Neural crest cell (in vitro differentiated cells): ENCODE measurements around the gene SLC38A3. TPM values are rescaled to one million over a fixed set of nuclear protein-coding genes. Genes with fewer than 3 reads are reported as not detected.
A peak's percentile ranks its signal among the peaks of the same experiment; 100 is the strongest.

Experiments
- DNase-seq: peaks from one replicate; pipeline ENCODE4 v3.0.0; 2021; ENCODE audit warnings: low read depth, mixed read lengths, low spot score
- H3K27ac Mint-ChIP-seq: one replicate; pipeline ENCODE4 v1.8.0; 2021; ENCODE audit warnings: mild to moderate bottlenecking, mixed read lengths; ENCODE audit not compliant: unreplicated experiment
- H3K27me3 Mint-ChIP-seq: 2 replicates; pipeline ENCODE4 v1.8.0; 2021; ENCODE audit warnings: low read depth, mild to moderate bottlenecking, mixed read lengths
- H3K36me3 Mint-ChIP-seq: 2 replicates; pipeline ENCODE4 v1.8.0; 2021; ENCODE audit warnings: low read depth, mild to moderate bottlenecking, mixed read lengths
- H3K4me1 Mint-ChIP-seq: 2 replicates; pipeline ENCODE4 v1.8.0; 2021; ENCODE audit warnings: mixed read lengths
- H3K4me3 Mint-ChIP-seq: one replicate; pipeline ENCODE4 v1.8.0; 2021; ENCODE audit warnings: mild to moderate bottlenecking, mixed read lengths
- H3K9me3 Mint-ChIP-seq: 2 replicates; pipeline ENCODE4 v1.8.0; 2021; ENCODE audit warnings: mixed read lengths
- long read RNA-seq: library from polyadenylated mRNA; unstranded; transcript quantifications from one replicate; pipeline ENCODE4 v2.0.0, GENCODE V29; 2020
- total RNA-seq: library from RNA; stranded (reverse); gene quantifications from 2 replicates; pipeline ENCODE4 v1.2.1, GENCODE V29; 2021
- TF ChIP-seq, protein P1 (sequence below): fragments of 200-600 bp; sonication (generic); conservative IDR thresholded peaks from 2 replicates; pipeline ENCODE4 v1.5.0; 2021; ENCODE audit warnings: antibody characterized with exemption, mild to moderate bottlenecking

Gene SLC38A3
- 1.8 and 2.7 TPM in 2 replicates for total RNA-seq
- long read RNA-seq = 0 reads

DNA sequence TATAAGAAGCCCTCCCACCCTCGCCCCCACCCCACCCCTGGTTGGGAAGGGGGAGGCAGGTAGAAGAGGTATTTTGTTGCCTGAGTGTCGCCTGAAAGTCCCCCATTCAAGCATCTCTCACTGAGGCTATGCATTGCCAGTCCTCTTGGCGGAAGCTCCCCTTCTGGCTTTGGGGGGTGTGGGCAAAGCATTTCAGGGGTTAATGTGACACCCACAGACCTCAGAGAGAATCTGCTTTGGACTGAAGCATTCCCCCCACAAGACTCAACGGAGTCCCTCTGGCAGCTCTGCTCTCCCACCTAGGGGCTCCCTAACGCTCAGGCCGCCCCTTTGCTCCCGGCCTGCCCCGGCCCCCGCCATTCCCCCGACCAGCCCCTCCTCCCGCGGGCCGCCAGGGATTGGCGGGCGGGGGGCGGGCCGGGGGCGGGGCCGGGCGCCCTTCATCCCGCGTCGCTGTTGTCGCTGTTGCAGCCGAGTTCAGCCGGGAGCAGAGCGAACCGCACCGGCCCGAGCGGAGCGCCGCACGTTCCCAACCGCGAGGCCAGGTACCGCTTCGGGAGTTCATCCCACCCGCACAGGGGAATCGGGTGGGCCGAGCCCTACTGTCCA lies at the start of gene SLC38A3:
SLC38A3 (plus strand) TSS at position 468 of the 609 bp plus-strand sequence. CDS start 8,929 bp downstream, outside the sequence.
- Mint-ChIP-seq H3K9me3 (no peaks in the 10 kb centered on the region), H3K27me3 (peaks cover 49% of the 10 kb centered on the region), H3K27ac (no peak within 1 kb of the TSS), H3K36me3 (no peaks in the 10 kb centered on the region), H3K4me1 (peaks cover 14% of the 10 kb centered on the region), H3K4me3 (peak within 1 kb of the TSS; percentile 41)
- peak; percentile 48 for DNase-seq
- TF ChIP-seq, protein P1, sequence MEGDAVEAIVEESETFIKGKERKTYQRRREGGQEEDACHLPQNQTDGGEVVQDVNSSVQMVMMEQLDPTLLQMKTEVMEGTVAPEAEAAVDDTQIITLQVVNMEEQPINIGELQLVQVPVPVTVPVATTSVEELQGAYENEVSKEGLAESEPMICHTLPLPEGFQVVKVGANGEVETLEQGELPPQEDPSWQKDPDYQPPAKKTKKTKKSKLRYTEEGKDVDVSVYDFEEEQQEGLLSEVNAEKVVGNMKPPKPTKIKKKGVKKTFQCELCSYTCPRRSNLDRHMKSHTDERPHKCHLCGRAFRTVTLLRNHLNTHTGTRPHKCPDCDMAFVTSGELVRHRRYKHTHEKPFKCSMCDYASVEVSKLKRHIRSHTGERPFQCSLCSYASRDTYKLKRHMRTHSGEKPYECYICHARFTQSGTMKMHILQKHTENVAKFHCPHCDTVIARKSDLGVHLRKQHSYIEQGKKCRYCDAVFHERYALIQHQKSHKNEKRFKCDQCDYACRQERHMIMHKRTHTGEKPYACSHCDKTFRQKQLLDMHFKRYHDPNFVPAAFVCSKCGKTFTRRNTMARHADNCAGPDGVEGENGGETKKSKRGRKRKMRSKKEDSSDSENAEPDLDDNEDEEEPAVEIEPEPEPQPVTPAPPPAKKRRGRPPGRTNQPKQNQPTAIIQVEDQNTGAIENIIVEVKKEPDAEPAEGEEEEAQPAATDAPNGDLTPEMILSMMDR = no peak

DNA sequence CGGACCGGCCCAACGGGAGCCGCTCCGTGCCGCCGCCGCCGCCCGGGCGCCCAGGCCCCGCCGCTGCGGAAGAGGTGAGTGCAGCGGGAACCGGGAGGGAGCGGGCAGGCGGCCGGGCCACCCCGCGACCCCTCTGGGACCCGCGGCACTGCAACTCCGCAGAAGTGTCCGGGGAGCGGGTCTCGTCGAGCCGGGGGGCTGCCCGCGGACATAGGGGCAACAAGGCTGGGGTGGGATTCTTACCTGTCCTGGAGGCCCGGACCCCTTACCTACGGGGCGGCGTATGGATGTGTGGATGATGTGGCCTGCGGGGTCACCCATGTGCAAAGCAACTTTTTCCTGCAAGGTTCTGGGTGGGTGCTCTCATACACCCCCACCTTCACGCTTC lies 49.6 kb upstream of the SLC38A3 start:
- DNase-seq = no peak
- Mint-ChIP-seq H3K27me3 (peaks cover 49% of the 10 kb centered on the region), H3K4me1 (peaks cover 32% of the 10 kb centered on the region), H3K36me3 (no peaks in the 10 kb centered on the region), H3K4me3 (peak overlapping the region; percentile 88), H3K27ac (no peak overlapping the region), H3K9me3 (no peaks in the 10 kb centered on the region)
- TF ChIP-seq, protein P1 = no peak

DNA sequence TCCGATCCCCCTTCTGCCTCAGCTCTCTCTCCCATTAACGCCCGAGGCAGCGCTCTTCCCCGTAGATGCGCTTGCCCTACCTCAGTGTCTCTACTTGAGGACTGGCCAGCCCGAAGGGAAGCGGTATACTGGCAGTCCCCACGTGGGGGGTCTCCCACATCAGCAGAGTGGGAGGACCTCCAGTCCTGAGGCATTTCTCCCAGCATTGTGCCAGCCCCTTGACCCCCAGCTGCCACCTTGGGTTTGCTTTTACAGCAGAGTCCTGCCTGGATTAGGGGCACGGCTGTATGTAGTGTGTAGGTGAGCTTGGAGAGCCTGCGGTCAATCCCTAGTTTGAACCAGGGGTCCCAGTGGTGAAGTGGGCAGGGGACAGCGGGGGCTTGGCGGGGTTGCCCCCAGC lies 49.2 kb upstream of the SLC38A3 start:
- DNase-seq = no peak
- H3K9me3 Mint-ChIP-seq = no peaks in the 10 kb centered on the region
- H3K4me3 Mint-ChIP-seq = peak overlapping the region; percentile 88
- H3K4me1 Mint-ChIP-seq = peaks cover 30% of the 10 kb centered on the region
- no peaks in the 10 kb centered on the region for H3K36me3 Mint-ChIP-seq
- H3K27ac Mint-ChIP-seq = no peak overlapping the region
- TF ChIP-seq, protein P1 = no peak
- peaks cover 49% of the 10 kb centered on the region for H3K27me3 Mint-ChIP-seq

DNA sequence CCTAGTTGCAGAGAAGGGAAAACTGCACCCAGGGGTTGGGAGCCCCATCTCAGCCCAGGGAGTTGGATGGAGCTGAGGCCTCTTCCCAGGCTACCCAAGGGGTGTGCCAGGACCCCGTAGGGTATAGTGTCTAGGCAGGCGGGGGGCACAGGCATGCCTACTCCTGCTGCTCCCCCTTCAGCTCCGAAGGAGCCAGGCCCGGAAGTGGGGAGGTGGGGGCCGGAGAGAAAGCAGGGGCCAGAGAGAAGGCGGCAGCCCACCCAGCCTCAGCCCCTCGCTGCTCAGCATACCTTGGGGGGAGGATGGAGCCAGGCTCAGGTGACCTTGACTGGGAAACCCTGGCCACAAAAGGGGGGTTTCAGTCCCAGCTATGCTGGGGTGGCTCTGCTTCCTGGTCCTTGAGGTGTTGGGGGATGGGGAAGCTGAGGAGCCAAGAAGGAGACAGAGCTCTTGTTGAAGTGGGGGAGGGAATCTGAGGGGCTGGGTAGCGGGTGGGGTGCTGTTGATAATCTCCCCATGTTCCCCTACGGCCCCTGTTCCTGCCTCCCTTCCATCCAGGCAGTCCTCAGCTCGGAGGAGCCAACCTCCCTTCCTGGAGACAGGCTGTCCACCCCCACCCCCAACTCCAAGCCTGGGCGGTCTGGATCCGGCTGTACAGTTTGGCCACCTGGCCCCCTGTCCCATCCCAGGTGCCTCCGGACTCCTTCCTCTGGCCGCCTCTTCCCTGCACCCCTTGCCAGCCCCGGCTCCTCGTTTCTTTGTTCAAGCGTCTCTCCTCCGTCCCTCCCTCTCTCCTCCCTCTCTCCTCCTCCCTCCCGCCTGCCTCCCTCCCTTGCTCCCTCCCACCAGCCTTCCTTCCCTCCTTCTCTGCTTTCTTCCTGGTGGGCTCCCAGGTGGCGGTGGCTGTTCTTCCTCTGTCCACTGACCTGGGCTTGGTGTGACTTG lies 48.2 kb upstream of the SLC38A3 start:
- TF ChIP-seq, protein P1 = no peak
- H3K9me3 Mint-ChIP-seq = no peaks in the 10 kb centered on the region
- no peak for DNase-seq
- H3K27ac Mint-ChIP-seq = no peak overlapping the region
- H3K4me1 Mint-ChIP-seq = peaks cover 30% of the 10 kb centered on the region
- peak overlapping the region; percentile 38 for H3K4me3 Mint-ChIP-seq
- peaks cover 49% of the 10 kb centered on the region for H3K27me3 Mint-ChIP-seq
- H3K36me3 Mint-ChIP-seq = no peaks in the 10 kb centered on the region

DNA sequence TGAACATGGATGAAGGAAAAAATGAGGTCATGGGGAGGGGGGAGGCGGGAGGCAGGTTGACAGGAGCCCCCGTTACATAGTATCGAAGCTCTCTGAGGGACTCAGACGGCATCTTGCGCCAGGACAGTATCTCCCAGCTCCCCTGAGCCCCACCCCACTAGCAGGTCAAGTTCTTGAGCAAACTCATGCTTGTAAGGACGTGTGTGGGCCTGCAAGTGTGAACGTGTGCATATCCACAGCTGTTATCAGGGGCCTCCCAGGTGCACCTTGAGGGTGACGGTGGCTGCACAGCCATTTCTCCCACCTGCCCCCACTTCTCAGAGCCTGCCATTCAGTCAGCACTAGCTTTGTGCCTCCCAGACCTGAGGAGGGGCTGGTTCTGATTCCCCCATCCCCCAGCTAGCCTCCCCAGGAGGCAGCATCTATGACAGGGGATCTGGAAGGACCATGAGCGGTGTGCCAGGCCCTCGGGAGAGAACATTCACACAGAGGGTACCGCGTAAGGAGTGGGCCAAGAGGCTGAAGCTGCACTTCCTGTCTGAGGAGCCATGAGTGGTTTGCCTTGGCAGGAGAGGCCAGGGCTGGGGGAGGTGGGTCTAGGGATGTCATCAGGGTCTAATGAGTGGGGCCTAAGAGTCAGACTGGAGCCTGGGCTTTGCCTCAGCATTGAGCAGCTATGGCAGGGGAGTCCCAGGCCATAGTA lies 47.1 kb upstream of the SLC38A3 start:
- H3K4me3 Mint-ChIP-seq = no peak overlapping the region
- H3K27me3 Mint-ChIP-seq = peaks cover 46% of the 10 kb centered on the region
- no peaks in the 10 kb centered on the region for H3K9me3 Mint-ChIP-seq
- TF ChIP-seq, protein P1 = no peak
- DNase-seq = no peak
- no peaks in the 10 kb centered on the region for H3K36me3 Mint-ChIP-seq
- no peak overlapping the region for H3K27ac Mint-ChIP-seq
- peaks cover 30% of the 10 kb centered on the region for H3K4me1 Mint-ChIP-seq
